Activated CD8-positive, alpha-beta T cell treated with anti-CD3 and anti-CD28 coated beads, Interleukin-2, amount 10 ng/mL, durations not matched to agents 7 days and 5 days (primary cell): Measurements from ENCODE around the gene FCGR3A. TPM values are rescaled to one million over a fixed set of nuclear protein-coding genes. Genes with fewer than 3 reads are reported as not detected.
"Not testable (repeated sequence)": the region's sequence is repeated elsewhere in the genome, so short reads cannot be mapped to it uniquely, and the experiment has no call there.

Experiments
- ATAC-seq: fragments of 150-1000 bp; cut with Tn5 transposase; one replicate; pipeline ENCODE4 v1.10.0; 2021; ENCODE audit warnings: moderate library complexity
- CTCF ChIA-PET: fragments of 350-600 bp; sonication (Branson Sonifier 250); formaldehyde crosslinking; loops from one replicate; lab custom pipeline; 2021; ENCODE audit warnings: antibody characterized with exemption; lab: Charles Lee
- POLR2A ChIA-PET: fragments of 350-600 bp; sonication (Branson Sonifier 250); formaldehyde crosslinking; loops from one replicate; lab custom pipeline; 2021; ENCODE audit warnings: antibody characterized with exemption; lab: Charles Lee
- DNase-seq: peaks from one replicate; pipeline ENCODE4 v3.0.0-alpha.2; 2020
- H3K27ac Mint-ChIP-seq: one replicate; pipeline ENCODE4 v1.8.0; 2021; ENCODE audit warnings: mild to moderate bottlenecking, mixed read lengths
- H3K27me3 Mint-ChIP-seq: one replicate; pipeline ENCODE4 v1.8.0; 2021; ENCODE audit warnings: low read depth, mixed read lengths
- H3K36me3 Mint-ChIP-seq: one replicate; pipeline ENCODE4 v1.8.0; 2021; ENCODE audit warnings: low read depth, mixed read lengths
- H3K4me1 Mint-ChIP-seq: one replicate; pipeline ENCODE4 v1.8.0; 2021; ENCODE audit warnings: low read depth, mixed read lengths
- H3K4me3 Mint-ChIP-seq: one replicate; pipeline ENCODE4 v1.8.0; 2021; ENCODE audit warnings: mild to moderate bottlenecking, mixed read lengths
- H3K9me3 Mint-ChIP-seq: one replicate; pipeline ENCODE4 v1.8.0; 2022; ENCODE audit warnings: mixed read lengths; ENCODE audit not compliant: insufficient read depth
- total RNA-seq, 2 experiments: library from RNA; stranded (reverse); gene quantifications; one replicate each; pipeline ENCODE4 v1.2.3, GENCODE V29; 2021

FCGR3A gene
- total RNA-seq, 2 experiments from 2014 or later, result 0.50 to 0.52 TPM

DNA sequence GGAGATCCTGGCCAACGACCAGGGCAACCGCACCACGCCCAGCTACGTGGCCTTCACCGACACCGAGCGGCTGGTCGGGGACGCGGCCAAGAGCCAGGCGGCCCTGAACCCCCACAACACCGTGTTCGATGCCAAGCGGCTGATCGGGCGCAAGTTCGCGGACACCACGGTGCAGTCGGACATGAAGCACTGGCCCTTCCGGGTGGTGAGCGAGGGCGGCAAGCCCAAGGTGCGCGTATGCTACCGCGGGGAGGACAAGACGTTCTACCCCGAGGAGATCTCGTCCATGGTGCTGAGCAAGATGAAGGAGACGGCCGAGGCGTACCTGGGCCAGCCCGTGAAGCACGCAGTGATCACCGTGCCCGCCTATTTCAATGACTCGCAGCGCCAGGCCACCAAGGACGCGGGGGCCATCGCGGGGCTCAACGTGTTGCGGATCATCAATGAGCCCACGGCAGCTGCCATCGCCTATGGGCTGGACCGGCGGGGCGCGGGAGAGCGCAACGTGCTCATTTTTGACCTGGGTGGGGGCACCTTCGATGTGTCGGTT lies 24.8 kb downstream of the FCGR3A start:
- CTCF ChIA-PET, result interaction anchor here (1.3 to 1.5 kb wide), 3 partner anchors 36 to 216 kb away, joined by 3 to 5 read pairs (median 5); no protein-coding TSS in a partner anchor
- POLR2A ChIA-PET, H3K27ac Mint-ChIP-seq, H3K4me1 Mint-ChIP-seq, H3K36me3 Mint-ChIP-seq, H3K9me3 Mint-ChIP-seq: not testable (repeated sequence)
- H3K27me3 Mint-ChIP-seq, result peaks cover 28% of the 10 kb centered on the region
- DNase-seq, result peak; percentile 37
- ATAC-seq, result peak; percentile 25
- peak overlapping the region; percentile 85 for H3K4me3 Mint-ChIP-seq

GRCh38 chr1:161523817-161524741 lies 25.5 kb downstream of the FCGR3A start, which contains the start of gene HSPA6:
TSS of gene HSPA6 (plus strand) at chr1:161524540. CDS start at chr1:161524659, 119 bp downstream.
- POLR2A ChIA-PET, result not testable (repeated sequence)

DNA sequence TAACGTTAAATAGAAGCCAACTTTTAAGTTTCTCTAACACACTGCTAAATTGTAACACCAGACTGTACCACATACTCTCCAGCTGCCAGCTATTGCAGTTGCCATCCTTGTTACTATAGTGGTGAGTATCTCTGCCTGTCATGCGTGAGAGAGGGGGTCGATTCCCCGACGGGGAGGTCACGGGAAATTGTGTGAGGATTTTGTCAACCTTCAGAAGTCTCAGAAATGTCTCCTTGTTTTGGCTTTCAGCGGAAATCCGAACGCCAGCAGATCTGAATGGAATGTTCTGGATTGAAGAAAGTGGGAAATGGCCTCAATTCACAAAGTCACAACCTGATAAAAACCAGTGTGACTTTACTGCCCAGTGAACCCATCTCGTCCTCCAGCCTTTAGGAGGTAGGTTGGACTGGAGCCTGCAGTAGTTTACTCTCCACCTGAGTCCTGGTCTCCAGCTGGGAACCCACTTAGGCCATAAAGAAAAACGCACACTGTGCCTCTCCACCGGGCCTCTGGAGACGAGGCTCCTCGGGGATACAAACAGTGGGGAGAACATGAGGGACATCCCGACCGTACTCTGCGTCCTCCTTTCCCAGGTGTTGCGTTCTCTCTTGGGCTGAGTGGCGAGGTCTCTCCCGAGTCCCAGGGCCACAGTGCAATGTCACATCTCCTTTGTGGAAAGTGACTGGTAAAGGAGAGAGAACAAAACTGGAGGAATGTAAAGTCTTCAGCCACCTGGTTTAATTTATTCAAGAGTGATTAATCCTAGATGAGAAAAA lies 26.4 kb downstream of the FCGR3A start:
- DNase-seq, H3K36me3 Mint-ChIP-seq, POLR2A ChIA-PET, H3K4me1 Mint-ChIP-seq, H3K9me3 Mint-ChIP-seq: not testable (repeated sequence)
- peak; percentile 7 for ATAC-seq
- CTCF ChIA-PET, result interaction anchor here (0.6 to 1.5 kb wide), 6 partner anchors 17 to 218 kb away, joined by 3 to 5 read pairs (median 3); no protein-coding TSS in a partner anchor
- H3K27me3 Mint-ChIP-seq, result peaks cover 27% of the 10 kb centered on the region
- H3K27ac Mint-ChIP-seq, result peak overlapping the region; percentile 89
- peak overlapping the region; percentile 85 for H3K4me3 Mint-ChIP-seq

More at GRCh38 chr1:161523817-161524741, 25.5 kb downstream of the FCGR3A start, which contains the start of gene HSPA6:
- DNase-seq, result peak; percentile 85
- not testable (repeated sequence) for H3K36me3 Mint-ChIP-seq, H3K9me3 Mint-ChIP-seq, H3K4me1 Mint-ChIP-seq
- Mint-ChIP-seq H3K27ac (peak within 1 kb of the TSS; percentile 89), H3K27me3 (peaks cover 29% of the 10 kb centered on the region), H3K4me3 (peak within 1 kb of the TSS; percentile 85)
- peak; percentile 78 for ATAC-seq
- CTCF ChIA-PET, result interaction anchor here (0.6 to 1.5 kb wide), 5 partner anchors 16 to 217 kb away, joined by 3 to 5 read pairs (median 3); no protein-coding TSS in a partner anchor

DNA sequence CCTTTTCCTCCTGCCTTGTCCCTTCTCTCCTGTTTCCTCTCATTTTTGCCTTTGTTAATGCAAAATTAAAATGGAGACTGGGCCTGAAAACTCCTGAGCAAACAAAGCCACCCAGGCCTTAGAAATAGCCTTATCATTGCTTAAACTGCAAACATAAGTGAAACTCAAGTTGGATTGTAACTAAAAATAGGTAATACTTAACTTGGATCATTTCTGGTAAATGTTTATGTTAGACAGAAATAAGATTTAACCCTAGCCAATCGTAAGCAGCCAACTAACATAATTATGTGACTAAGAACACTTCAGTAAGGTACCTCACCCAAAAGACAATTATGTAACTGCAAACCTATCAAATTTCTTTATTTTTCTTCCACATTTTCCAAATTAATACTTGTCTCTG lies 35.7 kb downstream of the FCGR3A start:
- POLR2A ChIA-PET, H3K27ac Mint-ChIP-seq, H3K36me3 Mint-ChIP-seq, ATAC-seq, H3K9me3 Mint-ChIP-seq, H3K27me3 Mint-ChIP-seq, CTCF ChIA-PET, DNase-seq, H3K4me3 Mint-ChIP-seq, H3K4me1 Mint-ChIP-seq: not testable (repeated sequence)

DNA sequence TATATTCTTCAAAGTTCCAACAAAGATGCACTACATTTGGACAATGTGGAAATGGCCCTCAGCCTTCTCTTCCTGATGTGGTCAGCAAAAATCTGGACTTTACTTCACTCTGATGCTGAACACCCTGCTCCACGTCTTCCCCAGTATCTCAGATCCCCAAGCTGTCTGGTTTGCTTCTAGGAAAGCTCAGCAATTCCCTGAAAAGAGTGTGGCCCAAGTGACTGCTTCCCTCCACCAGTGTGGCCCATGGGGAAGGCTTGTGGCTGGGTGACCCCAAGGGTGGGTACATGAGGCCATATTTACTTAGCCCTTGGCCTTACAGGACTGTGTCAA lies 36.2 kb downstream of the FCGR3A start:
- POLR2A ChIA-PET, H3K27ac Mint-ChIP-seq, DNase-seq, H3K4me3 Mint-ChIP-seq, ATAC-seq, H3K9me3 Mint-ChIP-seq, CTCF ChIA-PET, H3K36me3 Mint-ChIP-seq, H3K27me3 Mint-ChIP-seq, H3K4me1 Mint-ChIP-seq: not testable (repeated sequence)

- not testable (repeated sequence) for H3K27ac Mint-ChIP-seq, H3K36me3 Mint-ChIP-seq, ATAC-seq
These were observed 36.8 kb downstream of the FCGR3A start for GRCh38 chr1:161512636-161513447.

GRCh38 chr1:161511756-161512060 lies 37.9 kb downstream of the FCGR3A start:
- ChIA-PET POLR2A (no interaction called here), CTCF (no interaction called here)
- peaks cover 13% of the 10 kb centered on the region for H3K4me1 Mint-ChIP-seq
- H3K27me3 Mint-ChIP-seq, result peaks cover 5% of the 10 kb centered on the region
- no peaks in the 10 kb centered on the region for H3K36me3 Mint-ChIP-seq
- H3K9me3 Mint-ChIP-seq, result no peaks in the 10 kb centered on the region
- DNase-seq, result no peak
- no peak for ATAC-seq
- no peak overlapping the region for H3K4me3 Mint-ChIP-seq
- H3K27ac Mint-ChIP-seq, result no peak overlapping the region

More at GRCh38 chr1:161512636-161513447, 36.8 kb downstream of the FCGR3A start:
- H3K27me3 Mint-ChIP-seq, H3K4me1 Mint-ChIP-seq, CTCF ChIA-PET, DNase-seq, H3K9me3 Mint-ChIP-seq, POLR2A ChIA-PET, H3K4me3 Mint-ChIP-seq: not testable (repeated sequence)

- ChIA-PET CTCF (interaction anchor here (1.0 kb wide), 1 partner anchor 230 kb away, joined by 3 read pairs; no protein-coding TSS in a partner anchor), POLR2A (no interaction called here)
- Mint-ChIP-seq H3K27ac (peak overlapping the region; percentile 20), H3K36me3 (no peaks in the 10 kb centered on the region), H3K4me3 (no peak overlapping the region), H3K9me3 (no peaks in the 10 kb centered on the region), H3K27me3 (peaks cover 5% of the 10 kb centered on the region), H3K4me1 (peaks cover 18% of the 10 kb centered on the region)
- DNase-seq, result no peak
- no peak for ATAC-seq
These were observed 38.4 kb downstream of the FCGR3A start for GRCh38 chr1:161511018-161511755.

GRCh38 chr1:161510477-161510876 lies 39.1 kb downstream of the FCGR3A start:
- no peak overlapping the region for H3K27ac Mint-ChIP-seq
- H3K4me3 Mint-ChIP-seq, result no peak overlapping the region
- H3K4me1 Mint-ChIP-seq, result peaks cover 25% of the 10 kb centered on the region
- ATAC-seq (peak; percentile 23), DNase-seq (no peak)
- POLR2A ChIA-PET, result no interaction called here
- no peaks in the 10 kb centered on the region for H3K9me3 Mint-ChIP-seq
- CTCF ChIA-PET, result interaction anchor here (1.0 kb wide), 1 partner anchor 231 kb away, joined by 3 read pairs; no protein-coding TSS in a partner anchor
- no peaks in the 10 kb centered on the region for H3K36me3 Mint-ChIP-seq
- peaks cover 5% of the 10 kb centered on the region for H3K27me3 Mint-ChIP-seq

DNA sequence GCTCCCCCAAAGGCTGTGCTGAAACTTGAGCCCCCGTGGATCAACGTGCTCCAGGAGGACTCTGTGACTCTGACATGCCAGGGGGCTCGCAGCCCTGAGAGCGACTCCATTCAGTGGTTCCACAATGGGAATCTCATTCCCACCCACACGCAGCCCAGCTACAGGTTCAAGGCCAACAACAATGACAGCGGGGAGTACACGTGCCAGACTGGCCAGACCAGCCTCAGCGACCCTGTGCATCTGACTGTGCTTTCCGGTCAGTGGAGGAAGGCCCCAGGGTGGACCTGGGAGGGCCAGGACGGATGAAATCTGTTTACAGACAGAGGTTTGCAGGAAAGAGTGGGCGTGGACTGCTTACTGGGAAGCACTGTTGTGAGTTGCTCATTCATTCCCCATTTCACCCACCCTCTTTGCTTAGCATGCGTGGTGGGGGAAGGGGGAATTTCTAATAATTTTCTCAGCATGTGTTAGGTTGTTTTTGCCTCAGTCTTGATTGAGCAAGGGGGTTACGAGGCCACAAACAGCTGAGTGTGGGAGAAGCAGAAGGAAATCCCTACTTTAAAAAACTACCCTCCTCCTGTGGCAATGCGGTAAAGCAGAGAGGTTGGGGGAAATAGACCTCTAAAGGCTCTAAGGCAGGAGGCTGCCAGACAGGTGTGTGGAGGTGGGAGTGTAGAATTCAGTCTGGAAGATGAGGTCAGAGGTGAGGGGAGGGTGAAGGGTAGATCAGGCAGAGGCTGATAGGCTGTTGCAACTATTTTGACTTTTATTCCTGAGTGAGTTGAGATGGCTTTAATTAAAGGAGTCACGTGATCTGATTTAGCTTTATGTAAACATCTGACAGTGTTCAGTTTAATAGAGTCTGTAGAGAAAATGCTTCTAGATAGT lies 43.0 kb downstream of the FCGR3A start:
- peaks cover 19% of the 10 kb centered on the region for H3K27me3 Mint-ChIP-seq
- H3K4me1 Mint-ChIP-seq, result peaks cover 29% of the 10 kb centered on the region
- no peak overlapping the region for H3K4me3 Mint-ChIP-seq
- CTCF ChIA-PET, result interaction anchor here (1.1 to 4.8 kb wide), 5 partner anchors 11 to 232 kb away, joined by 3 to 16 read pairs (median 4); no protein-coding TSS in a partner anchor
- no peaks in the 10 kb centered on the region for H3K36me3 Mint-ChIP-seq
- no peak overlapping the region for H3K27ac Mint-ChIP-seq
- ATAC-seq (no peak), DNase-seq (no peak)
- POLR2A ChIA-PET, result no interaction called here
- no peaks in the 10 kb centered on the region for H3K9me3 Mint-ChIP-seq
